Upper lobe of left lung (tissue), 6 donors: ENCODE results near the gene ATIC. TPM values are rescaled to one million over a fixed set of nuclear protein-coding genes. Genes with fewer than 3 reads are reported as not detected.

Experiments
- ATAC-seq, 2 donors: fragments of 200-7000 bp; cut with Tn5 transposase; one replicate each; pipeline ENCODE4 v1.9.1; 2022; ENCODE audit warnings: mild to moderate bottlenecking in 2 of 2, moderate library complexity in 2 of 2; ENCODE audit not compliant: low FRiP score in 2 of 2
- DNase-seq, 2 donors: peaks; one replicate each; pipeline ENCODE4 v3.0.0-alpha.2; 2019 to 2020
- H3K27ac ChIP-seq, 4 donors: fragments of 200-600 bp; sonication (generic); one replicate each; pipeline ENCODE4 v1.5.1; 2016 to 2019
- H3K27me3 ChIP-seq, 4 donors: fragments of 200-600 bp; sonication (generic); one replicate each; pipeline ENCODE4 v1.5.1; 2017 to 2019
- H3K36me3 ChIP-seq, 4 donors: fragments of 200-600 bp; sonication (generic); one replicate each; pipeline ENCODE4 v1.5.1; 2016 to 2019
- H3K4me1 ChIP-seq, 4 donors: fragments of 200-600 bp; sonication (generic); one replicate each; pipeline ENCODE4 v1.5.1; 2018 to 2019
- H3K4me3 ChIP-seq, 4 donors: fragments of 200-600 bp; sonication (generic); one replicate each; pipeline ENCODE4 v1.5.1; 2017 to 2019; ENCODE audit warnings: mild to moderate bottlenecking in 2 of 4, moderate library complexity in 1 of 4
- H3K9me3 ChIP-seq, 4 donors: fragments of 200-600 bp; sonication (generic); one replicate each; pipeline ENCODE4 v1.5.1; 2018 to 2019
- EP300 ChIP-seq, 4 donors: sonication (generic); formaldehyde crosslinking; IDR thresholded peaks; one replicate each; pipeline ENCODE4 v1.5.1; 2017; ENCODE audit warnings: antibody characterized with exemption in 4 of 4, control low read depth in 2 of 4
- POLR2A ChIP-seq, 4 donors: fragments of 450-650 bp; IDR thresholded peaks; one replicate each; pipeline ENCODE4 v1.5.1; 2016 to 2017; ENCODE audit warnings: antibody characterized with exemption in 4 of 4, mild to moderate bottlenecking in 2 of 4
- POLR2AphosphoS5 ChIP-seq, 2 donors: sonication (generic); formaldehyde crosslinking; IDR thresholded peaks; one replicate each; pipeline ENCODE4 v1.5.1; 2017; ENCODE audit warnings: antibody characterized with exemption in 2 of 2
- WGBS, 2 donors: methylation state at CpG; one replicate each; pipeline ENCODE4 v1.1.5; 2017 to 2018; 5-methylcytosine and 5-hydroxymethylcytosine counted together
- total RNA-seq, 6 donors: library from RNA; depleted of rRNA in 4 of 6; stranded (reverse); fragments of >200 nt in 4 of 6; gene quantifications; one replicate each; pipeline versions ENCODE4 v1.1.0 to v1.2.1, GENCODE V29; 2016 to 2021
- TF ChIP-seq, protein P1 (sequence below), 6 experiments: fragments of 450-650 bp in 4 of 6; fragments of 200-600 bp in 2 of 6; sonication (generic) in 2 of 6; IDR thresholded peaks; one replicate each; pipeline ENCODE4 v1.5.1; 2016 to 2019; ENCODE audit warnings: antibody characterized with exemption in 6 of 6
- donor health status: DM: no; HTN: no; CAD: no; lungs with moderate emphysema.
- donor health status: DM: no; HTN: yes; CAD: no; lungs with severe emphysema.

ATIC gene
- total RNA-seq, 6 donors from 2014 or later = 25.1 to 69.2 (median 56.6) TPM

DNA sequence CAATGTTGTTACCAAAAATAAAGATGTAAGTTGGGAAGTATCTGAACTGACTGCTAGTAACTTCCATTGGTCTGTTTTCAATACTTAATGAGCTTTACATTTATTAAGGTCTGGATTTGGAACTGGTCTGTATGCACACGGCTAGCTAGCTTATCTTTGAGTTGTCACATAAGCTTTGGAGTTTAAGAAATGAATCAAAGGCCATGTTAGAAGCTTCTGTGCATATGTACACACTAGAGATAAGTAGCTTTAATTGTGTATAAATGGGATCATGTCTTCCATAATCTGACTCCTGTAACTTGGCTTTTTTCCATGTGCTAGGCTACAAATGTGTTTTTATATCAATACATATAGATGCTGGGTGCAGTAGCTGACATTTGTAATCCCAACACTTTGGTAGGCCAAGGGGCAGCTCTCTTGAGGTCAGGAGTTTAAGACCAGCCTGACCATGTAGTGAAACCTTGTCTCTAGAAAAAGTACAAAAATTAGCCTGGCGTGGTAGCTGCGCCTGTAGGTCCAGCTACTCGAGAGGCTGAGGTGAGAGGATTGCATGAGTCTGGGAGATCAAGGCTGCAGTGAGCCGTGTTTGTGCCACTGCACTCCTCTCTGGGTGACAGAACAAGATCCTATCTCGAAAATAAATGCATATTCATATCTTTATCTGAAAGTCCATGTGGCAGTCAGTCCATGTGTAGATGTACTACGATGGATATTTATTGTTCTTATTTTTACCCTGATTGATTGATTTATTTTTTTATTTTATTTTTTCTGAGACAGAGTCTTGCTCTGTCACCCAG, 27.2 kb downstream of the ATIC start:
- no peaks in the 10 kb centered on the region for H3K4me1 ChIP-seq
- no peak overlapping the region for H3K4me3 ChIP-seq
- no peak overlapping the region for H3K27ac ChIP-seq
- WGBS, 2 donors = 92 to 97% methylated on average over 7 of the region's 7 CpGs
- no peak for TF ChIP-seq POLR2AphosphoS5 (IDR thresholded peaks at IDR 0.05)
- TF ChIP-seq, protein P1, sequence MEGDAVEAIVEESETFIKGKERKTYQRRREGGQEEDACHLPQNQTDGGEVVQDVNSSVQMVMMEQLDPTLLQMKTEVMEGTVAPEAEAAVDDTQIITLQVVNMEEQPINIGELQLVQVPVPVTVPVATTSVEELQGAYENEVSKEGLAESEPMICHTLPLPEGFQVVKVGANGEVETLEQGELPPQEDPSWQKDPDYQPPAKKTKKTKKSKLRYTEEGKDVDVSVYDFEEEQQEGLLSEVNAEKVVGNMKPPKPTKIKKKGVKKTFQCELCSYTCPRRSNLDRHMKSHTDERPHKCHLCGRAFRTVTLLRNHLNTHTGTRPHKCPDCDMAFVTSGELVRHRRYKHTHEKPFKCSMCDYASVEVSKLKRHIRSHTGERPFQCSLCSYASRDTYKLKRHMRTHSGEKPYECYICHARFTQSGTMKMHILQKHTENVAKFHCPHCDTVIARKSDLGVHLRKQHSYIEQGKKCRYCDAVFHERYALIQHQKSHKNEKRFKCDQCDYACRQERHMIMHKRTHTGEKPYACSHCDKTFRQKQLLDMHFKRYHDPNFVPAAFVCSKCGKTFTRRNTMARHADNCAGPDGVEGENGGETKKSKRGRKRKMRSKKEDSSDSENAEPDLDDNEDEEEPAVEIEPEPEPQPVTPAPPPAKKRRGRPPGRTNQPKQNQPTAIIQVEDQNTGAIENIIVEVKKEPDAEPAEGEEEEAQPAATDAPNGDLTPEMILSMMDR (IDR thresholded peaks at IDR 0.05) = no peak
- TF ChIP-seq POLR2A (IDR thresholded peaks at IDR 0.05) = no peak
- no peak for TF ChIP-seq EP300 (IDR thresholded peaks at IDR 0.05)
- peaks cover 9 to 72% (median 19%) of the 10 kb centered on the region in 4 donors for H3K36me3 ChIP-seq
- no peaks in the 10 kb centered on the region for H3K27me3 ChIP-seq
- no peaks in the 10 kb centered on the region for H3K9me3 ChIP-seq
- DNase-seq (no peak), ATAC-seq (no peak)

DNA sequence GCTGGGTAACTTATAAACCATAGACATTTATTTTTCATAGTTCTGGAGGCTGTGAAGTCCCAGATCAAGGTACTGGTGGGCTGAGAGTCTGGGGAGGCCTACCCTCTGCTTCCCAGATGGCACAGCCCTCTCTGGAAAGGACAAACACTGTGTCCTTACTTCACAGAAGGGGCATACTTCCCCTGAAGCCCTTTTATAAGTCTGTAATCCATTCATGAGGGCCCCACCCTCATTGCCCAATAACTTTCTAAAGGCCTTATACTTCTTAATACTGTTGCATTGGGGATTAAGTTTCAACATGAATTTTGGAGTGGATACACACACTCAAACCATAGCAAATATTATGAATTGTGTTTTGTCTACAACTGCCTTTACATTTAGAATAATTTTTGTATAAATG, 36.0 kb downstream of the ATIC start:
- Histone ChIP-seq H3K27ac (no peak overlapping the region), H3K36me3 (peaks cover 0 to 56% (median 16%) of the 10 kb centered on the region in 4 donors), H3K4me1 (peaks cover 0 to 4% (median 0%) of the 10 kb centered on the region in 4 donors), H3K9me3 (no peaks in the 10 kb centered on the region), H3K27me3 (no peaks in the 10 kb centered on the region), H3K4me3 (no peak overlapping the region)
- DNase-seq (no peak), ATAC-seq (no peak)
- no peak for TF ChIP-seq POLR2A (IDR thresholded peaks at IDR 0.05)
- no peak for TF ChIP-seq EP300 (IDR thresholded peaks at IDR 0.05)
- no peak for TF ChIP-seq POLR2AphosphoS5 (IDR thresholded peaks at IDR 0.05)
- TF ChIP-seq, protein P1 (IDR thresholded peaks at IDR 0.05) = no peak

GRCh38 chr2:215352602-215353001, 40.7 kb downstream of the ATIC start:
- DNase-seq (no peak), ATAC-seq (no peak)
- Histone ChIP-seq H3K9me3 (no peaks in the 10 kb centered on the region), H3K36me3 (peaks cover 0 to 19% (median 2%) of the 10 kb centered on the region in 4 donors), H3K4me1 (peaks cover 0 to 4% (median 0%) of the 10 kb centered on the region in 4 donors), H3K4me3 (no peak overlapping the region), H3K27ac (no peak overlapping the region), H3K27me3 (no peaks in the 10 kb centered on the region)
- TF ChIP-seq POLR2AphosphoS5 (IDR thresholded peaks at IDR 0.05) (no peak), POLR2A (IDR thresholded peaks at IDR 0.05) (no peak), EP300 (IDR thresholded peaks at IDR 0.05) (no peak)
- TF ChIP-seq, protein P1 (IDR thresholded peaks at IDR 0.05) = no peak
- WGBS, 2 donors = 38 to 41% methylated on average over 4 of the region's 4 CpGs

- Histone ChIP-seq H3K27me3 (no peaks in the 10 kb centered on the region), H3K27ac (no peak overlapping the region), H3K4me1 (no peaks in the 10 kb centered on the region), H3K4me3 (no peak overlapping the region), H3K36me3 (peaks cover 0 to 7% (median under 1%) of the 10 kb centered on the region in 4 donors), H3K9me3 (no peaks in the 10 kb centered on the region)
- TF ChIP-seq POLR2AphosphoS5 (IDR thresholded peaks at IDR 0.05) = peak; percentile 14 to 41
- TF ChIP-seq EP300 (IDR thresholded peaks at IDR 0.05) = no peak
- ATAC-seq = peak in 1 of 2 donors; percentile 63
- 73 to 89% methylated on average over 9 of the region's 9 CpGs for WGBS, 2 donors
- no peak for DNase-seq
These were observed 43.2 kb downstream of the ATIC start for GRCh38 chr2:215354771-215355695.

DNA sequence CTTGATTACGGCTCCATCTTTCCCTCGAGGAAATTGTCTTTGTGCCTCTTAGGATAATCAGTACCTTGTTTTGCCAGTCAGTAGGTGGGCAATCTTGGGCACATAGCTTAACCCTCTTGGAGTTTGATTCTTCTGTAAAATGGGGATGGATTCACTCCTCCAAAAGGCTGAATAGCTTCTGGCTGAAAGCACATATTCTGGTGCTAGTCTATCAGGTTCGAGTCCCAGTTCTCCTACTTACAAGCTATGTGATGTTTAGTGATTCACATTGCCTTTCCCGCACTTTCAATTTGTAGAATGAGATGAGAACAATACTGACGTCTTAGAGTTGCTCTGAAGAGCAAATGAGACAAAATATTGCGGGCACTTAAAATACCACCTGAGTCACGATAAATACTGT, 43.9 kb downstream of the ATIC start:
- no peaks in the 10 kb centered on the region for H3K27me3 ChIP-seq
- no peak overlapping the region for H3K4me3 ChIP-seq
- 92 to 93% methylated on average over 7 of the region's 7 CpGs for WGBS, 2 donors
- H3K36me3 ChIP-seq = peaks cover 0 to 7% (median 2%) of the 10 kb centered on the region in 4 donors
- no peaks in the 10 kb centered on the region for H3K4me1 ChIP-seq
- DNase-seq = no peak
- no peak overlapping the region for H3K27ac ChIP-seq
- TF ChIP-seq, protein P1 (IDR thresholded peaks at IDR 0.05) = no peak
- no peak for TF ChIP-seq EP300 (IDR thresholded peaks at IDR 0.05)
- no peak for TF ChIP-seq POLR2A (IDR thresholded peaks at IDR 0.05)
- no peak for ATAC-seq
- H3K9me3 ChIP-seq = no peaks in the 10 kb centered on the region
